ENCODE measurements around the gene EHBP1. TPM values are rescaled to one million over a fixed set of nuclear protein-coding genes. Genes with fewer than 3 reads are reported as not detected.
"Not testable (repeated sequence)": the region's sequence is repeated elsewhere in the genome, so short reads cannot be mapped to it uniquely, and the experiment has no call there.

Gene EHBP1
- total RNA-seq, 2 donors from 2014 or later = 34.6 to 49.8 TPM

DNA sequence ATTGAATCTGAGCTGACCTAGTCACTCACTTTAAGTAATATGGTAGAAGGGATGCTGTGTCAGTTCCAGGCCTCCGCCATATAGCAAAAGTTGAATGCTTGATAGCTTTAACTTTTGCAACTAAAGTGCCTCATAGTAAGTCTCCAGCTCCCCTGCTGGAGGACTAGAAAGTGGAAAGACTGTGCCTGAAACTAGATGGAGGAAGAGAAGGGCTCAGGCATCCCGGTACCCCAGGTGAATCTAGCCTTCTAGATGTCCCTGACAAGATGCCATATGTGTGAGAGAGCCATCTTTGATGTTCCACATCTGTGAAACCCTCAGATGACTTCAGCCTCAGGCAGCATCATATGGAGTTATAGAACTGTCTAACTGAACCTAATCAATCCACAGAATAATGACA is 366.2 kb downstream of the EHBP1 start:
- Mint-ChIP-seq H3K36me3 (ENCODE audit: low read depth) (no peaks in the 10 kb centered on the region), H3K4me3 (no peak overlapping the region), H3K27me3 (ENCODE audit: insufficient read depth) (peaks cover 3% of the 10 kb centered on the region), H3K9me3 (no peaks in the 10 kb centered on the region), H3K4me1 (peaks cover 6% of the 10 kb centered on the region), H3K27ac (no peak overlapping the region)
- Histone ChIP-seq H3K27ac (ENCODE audit: low read depth, low read length) (no peak overlapping the region), H3K36me3 (ENCODE audit: control insufficient read depth, insufficient read depth, low read length) (no peaks in the 10 kb centered on the region), H3K4me1 (ENCODE audit: control insufficient read depth, insufficient read depth, low read length) (no peaks in the 10 kb centered on the region), H3K9me3 (ENCODE audit: control insufficient read depth, low read length) (no peaks in the 10 kb centered on the region), H3K9ac (ENCODE audit: extremely low read depth, low read length, poor library complexity, severe bottlenecking) (no peak overlapping the region), H3K27me3 (ENCODE audit: control insufficient read depth, insufficient read depth, low read length, poor library complexity, severe bottlenecking) (peaks cover 4% of the 10 kb centered on the region), H3K4me3 (ENCODE audit: low read length) (no peak overlapping the region)
- WGBS, 2 experiments (ENCODE audit: insufficient coverage in 1 of 2, insufficient read length in 1 of 2) = 81 to 95% methylated on average over 2 of the region's 2 CpGs
- TF ChIP-seq, protein P1, sequence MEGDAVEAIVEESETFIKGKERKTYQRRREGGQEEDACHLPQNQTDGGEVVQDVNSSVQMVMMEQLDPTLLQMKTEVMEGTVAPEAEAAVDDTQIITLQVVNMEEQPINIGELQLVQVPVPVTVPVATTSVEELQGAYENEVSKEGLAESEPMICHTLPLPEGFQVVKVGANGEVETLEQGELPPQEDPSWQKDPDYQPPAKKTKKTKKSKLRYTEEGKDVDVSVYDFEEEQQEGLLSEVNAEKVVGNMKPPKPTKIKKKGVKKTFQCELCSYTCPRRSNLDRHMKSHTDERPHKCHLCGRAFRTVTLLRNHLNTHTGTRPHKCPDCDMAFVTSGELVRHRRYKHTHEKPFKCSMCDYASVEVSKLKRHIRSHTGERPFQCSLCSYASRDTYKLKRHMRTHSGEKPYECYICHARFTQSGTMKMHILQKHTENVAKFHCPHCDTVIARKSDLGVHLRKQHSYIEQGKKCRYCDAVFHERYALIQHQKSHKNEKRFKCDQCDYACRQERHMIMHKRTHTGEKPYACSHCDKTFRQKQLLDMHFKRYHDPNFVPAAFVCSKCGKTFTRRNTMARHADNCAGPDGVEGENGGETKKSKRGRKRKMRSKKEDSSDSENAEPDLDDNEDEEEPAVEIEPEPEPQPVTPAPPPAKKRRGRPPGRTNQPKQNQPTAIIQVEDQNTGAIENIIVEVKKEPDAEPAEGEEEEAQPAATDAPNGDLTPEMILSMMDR (conservative IDR thresholded peaks at IDR 0.05) = no peak
- no peak for DNase-seq

DNA sequence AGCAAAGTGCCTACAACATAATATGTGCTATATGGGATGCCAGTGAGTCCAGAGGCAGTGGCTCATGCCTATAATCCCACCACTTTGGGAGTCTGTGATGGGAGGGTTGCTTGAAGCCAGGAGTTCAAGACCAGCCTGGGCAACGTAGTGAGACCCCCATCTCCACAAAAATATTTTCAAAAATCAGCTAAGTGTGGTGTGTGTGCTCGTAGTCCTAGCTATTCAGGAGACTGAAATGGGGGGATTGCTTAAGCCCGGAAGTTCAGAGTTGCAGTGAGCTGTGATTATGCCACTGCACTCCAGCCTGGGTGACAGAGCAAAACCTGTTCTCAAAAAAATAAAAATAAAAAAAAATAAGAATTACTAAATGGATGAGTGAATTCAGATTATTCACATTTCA is 368.5 kb downstream of the EHBP1 start:
- TF ChIP-seq, protein P1 (conservative IDR thresholded peaks at IDR 0.05) = no peak
- no peak overlapping the region for H3K27ac ChIP-seq (ENCODE audit: low read depth, low read length)
- 97% methylated on average over 2 of the region's 3 CpGs; no CpG with 5 or more reads in 1 of the 2 experiments for WGBS, 2 experiments (ENCODE audit: insufficient coverage in 1 of 2, insufficient read length in 1 of 2)
- peaks cover 2% of the 10 kb centered on the region for H3K9me3 Mint-ChIP-seq
- H3K9ac ChIP-seq (ENCODE audit: extremely low read depth, low read length, poor library complexity, severe bottlenecking) = no peak overlapping the region
- no peak for DNase-seq
- no peaks in the 10 kb centered on the region for H3K9me3 ChIP-seq (ENCODE audit: control insufficient read depth, low read length)
- H3K36me3 ChIP-seq (ENCODE audit: control insufficient read depth, insufficient read depth, low read length) = no peaks in the 10 kb centered on the region
- H3K4me3 ChIP-seq (ENCODE audit: low read length) = no peak overlapping the region
- no peak overlapping the region for H3K4me3 Mint-ChIP-seq
- H3K4me1 Mint-ChIP-seq = peaks cover 6% of the 10 kb centered on the region
- H3K27ac Mint-ChIP-seq = no peak overlapping the region
- no peaks in the 10 kb centered on the region for H3K27me3 ChIP-seq (ENCODE audit: control insufficient read depth, insufficient read depth, low read length, poor library complexity, severe bottlenecking)
- no peaks in the 10 kb centered on the region for H3K36me3 Mint-ChIP-seq (ENCODE audit: low read depth)
- H3K27me3 Mint-ChIP-seq (ENCODE audit: insufficient read depth) = no peaks in the 10 kb centered on the region
- no peaks in the 10 kb centered on the region for H3K4me1 ChIP-seq (ENCODE audit: control insufficient read depth, insufficient read depth, low read length)

DNA sequence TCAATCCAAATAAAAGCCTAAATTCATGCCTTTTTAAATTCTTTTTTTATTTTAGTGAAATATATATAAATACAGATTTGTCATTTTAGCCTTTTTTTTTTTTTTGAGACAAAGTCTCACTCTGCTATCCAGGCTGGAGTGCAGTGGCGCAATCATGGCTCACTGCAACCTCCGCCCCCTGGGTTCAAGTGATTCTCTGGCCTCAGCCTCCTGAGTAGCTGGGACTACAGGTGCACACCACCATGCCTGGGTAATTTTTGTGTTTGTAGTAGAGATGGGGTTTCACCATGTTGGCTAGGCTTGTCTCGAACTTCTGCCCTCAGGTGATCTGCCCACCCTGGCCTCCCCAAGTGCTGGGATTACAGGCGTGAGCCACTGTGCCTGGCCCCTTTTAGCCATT is 368.9 kb downstream of the EHBP1 start:
- H3K9ac ChIP-seq (ENCODE audit: extremely low read depth, low read length, poor library complexity, severe bottlenecking); H3K9me3 ChIP-seq (ENCODE audit: control insufficient read depth, low read length); H3K36me3 Mint-ChIP-seq (ENCODE audit: low read depth); H3K4me3 Mint-ChIP-seq; DNase-seq; H3K27me3 ChIP-seq (ENCODE audit: control insufficient read depth, insufficient read depth, low read length, poor library complexity, severe bottlenecking); H3K27ac Mint-ChIP-seq; H3K36me3 ChIP-seq (ENCODE audit: control insufficient read depth, insufficient read depth, low read length); H3K27ac ChIP-seq (ENCODE audit: low read depth, low read length); H3K4me1 ChIP-seq (ENCODE audit: control insufficient read depth, insufficient read depth, low read length); H3K4me3 ChIP-seq (ENCODE audit: low read length); H3K4me1 Mint-ChIP-seq; H3K9me3 Mint-ChIP-seq; H3K27me3 Mint-ChIP-seq (ENCODE audit: insufficient read depth): not testable (repeated sequence)
- WGBS, 2 experiments (ENCODE audit: insufficient coverage in 1 of 2, insufficient read length in 1 of 2) = 94% methylated on average over 4 of the region's 4 CpGs; no CpG with 5 or more reads in 1 of the 2 experiments

Data from endodermal cell (in vitro differentiated cells).